AG04450 (cell line): ENCODE data around the gene UCK1. TPM values are rescaled to one million over a fixed set of nuclear protein-coding genes. Genes with fewer than 3 reads are reported as not detected.

Source experiments
- CTCF ChIA-PET: fragments of 300-600, 350-600 bp; formaldehyde crosslinking; extraction: SDS; loops from one replicate; lab custom pipeline; 2022; ENCODE audit warnings: antibody characterized with exemption, inconsistent platforms; lab: Charles Lee
- POLR2A ChIA-PET: fragments of 350-600 bp; formaldehyde crosslinking; extraction: SDS; loops from one replicate; lab custom pipeline; 2021; ENCODE audit warnings: antibody characterized with exemption, inconsistent platforms; lab: Yijun Ruan, JAX
- DNase-seq: peaks from one replicate; pipeline ENCODE4 v3.0.0-alpha.2; 2011; ENCODE audit warnings: low read depth, low spot score
- H3K27ac ChIP-seq: one replicate; pipeline ENCODE4 v1.5.1; 2012; ENCODE audit warnings: low read depth, low read length, control low read depth
- H3K27me3 ChIP-seq: one replicate; pipeline ENCODE4 v1.6.0; 2012; ENCODE audit warnings: low read length; ENCODE audit not compliant: control insufficient read depth, insufficient read depth
- H3K4me3 ChIP-seq: 2 replicates; pipeline ENCODE4 v1.5.1; 2011; ENCODE audit warnings: mild to moderate bottlenecking, low read depth, low read length, control low read depth
- H3K9me3 ChIP-seq: 2 replicates; pipeline ENCODE4 v1.5.1; 2012; ENCODE audit warnings: low read length; ENCODE audit not compliant: control insufficient read depth, insufficient read depth
- CTCF ChIP-seq: IDR thresholded peaks from 2 replicates; pipeline ENCODE4 v1.5.1; 2011; ENCODE audit warnings: low read depth, low read length, control low read depth, inconsistent platforms
- polyA plus RNA-seq: library from polyadenylated mRNA; depleted of rRNA; stranded (reverse); fragments of >200 nt; gene quantifications from 2 replicates; pipeline ENCODE4 v1.2.3, GENCODE V29; 2011

Gene UCK1
- polyA plus RNA-seq, 1 experiment, result 19.1 TPM

- no peak for TF ChIP-seq CTCF
- CTCF ChIA-PET, result interaction anchor here (0.6 to 1.9 kb wide), 8 partner anchors 11 to 273 kb away, joined by 3 to 12 read pairs (median 4); no protein-coding TSS in a partner anchor
- Histone ChIP-seq H3K27ac (no peak overlapping the region), H3K9me3 (no peaks in the 10 kb centered on the region), H3K4me3 (no peak overlapping the region), H3K27me3 (no peaks in the 10 kb centered on the region)
- no peak for DNase-seq
- POLR2A ChIA-PET, result no interaction called here
Measured at GRCh38 chr9:131478911-131479310, 52.2 kb downstream of the UCK1 start.

GRCh38 chr9:131478421-131478868 is 52.6 kb downstream of the UCK1 start:
- H3K27ac ChIP-seq, result no peak overlapping the region
- peak; percentile 59 for TF ChIP-seq CTCF
- CTCF ChIA-PET, result interaction anchor here (0.7 to 5.2 kb wide), 5 partner anchors 11 to 128 kb away, joined by 3 to 38 read pairs (median 5); no protein-coding TSS in a partner anchor
- POLR2A ChIA-PET, result no interaction called here
- no peaks in the 10 kb centered on the region for H3K9me3 ChIP-seq
- DNase-seq, result no peak
- H3K4me3 ChIP-seq, result no peak overlapping the region
- no peaks in the 10 kb centered on the region for H3K27me3 ChIP-seq

GRCh38 chr9:131477816-131478419 is 53.1 kb downstream of the UCK1 start:
- Histone ChIP-seq H3K9me3 (no peaks in the 10 kb centered on the region), H3K27me3 (no peaks in the 10 kb centered on the region), H3K27ac (no peak overlapping the region), H3K4me3 (no peak overlapping the region)
- TF ChIP-seq CTCF, result no peak
- DNase-seq, result no peak
- CTCF ChIA-PET, result interaction anchor here (1.0 to 5.2 kb wide), 6 partner anchors 8 to 128 kb away, joined by 3 to 38 read pairs (median 4); no protein-coding TSS in a partner anchor
- POLR2A ChIA-PET, result no interaction called here

GRCh38 chr9:131477367-131477766 is 53.7 kb downstream of the UCK1 start:
- no peak overlapping the region for H3K4me3 ChIP-seq
- ChIA-PET CTCF (interaction anchor here (1.0 to 5.2 kb wide), 6 partner anchors 8 to 127 kb away, joined by 3 to 38 read pairs (median 4); no protein-coding TSS in a partner anchor), POLR2A (no interaction called here)
- no peaks in the 10 kb centered on the region for H3K27me3 ChIP-seq
- no peaks in the 10 kb centered on the region for H3K9me3 ChIP-seq
- DNase-seq, result no peak
- H3K27ac ChIP-seq, result no peak overlapping the region
- no peak for TF ChIP-seq CTCF

- no peaks in the 10 kb centered on the region for H3K9me3 ChIP-seq
- no peak overlapping the region for H3K27ac ChIP-seq
- CTCF ChIA-PET, result interaction anchor here (1.0 to 5.2 kb wide), 6 partner anchors 7 to 127 kb away, joined by 3 to 38 read pairs (median 4); no protein-coding TSS in a partner anchor
- no peaks in the 10 kb centered on the region for H3K27me3 ChIP-seq
- no peak for DNase-seq
- no peak overlapping the region for H3K4me3 ChIP-seq
- TF ChIP-seq CTCF, result no peak
- POLR2A ChIA-PET, result no interaction called here
Measured at GRCh38 chr9:131476777-131477345, 54.2 kb downstream of the UCK1 start.
